Esophagus (tissue), 2 donors: Measurements from ENCODE around the gene FGF11. TPM values are rescaled to one million over a fixed set of nuclear protein-coding genes. Genes with fewer than 3 reads are reported as not detected.

Experiments used
- polyA plus RNA-seq, 2 donors: library from polyadenylated mRNA; stranded (reverse); fragments of 200-250 nt; gene quantifications; one replicate each; pipeline ENCODE4 v1.2.3, GENCODE V29; 2013
- donor health status: healthy with polysubstance abuse.
- donor health status: Bipolar disorder and iron deficiency.

FGF11 gene
- polyA plus RNA-seq, 2 donors, result 5.6 to 16.5 TPM

Other genes with a start within 250 kb of the FGF11 start
- gene DLG4, start 219.7 kb upstream of the FGF11 start, polyA plus RNA-seq, result 10 to 100 TPM in 1 of 2 donors, 1 to 10 TPM in 1; 3.2 to 11.8 TPM
- gene ACADVL, start 219.6 kb upstream of the FGF11 start, polyA plus RNA-seq, result 100 to 1,000 TPM; 484 to 979 TPM
- 10 to 100 TPM; 20.8 to 32.2 TPM for gene DVL2, start 205.0 kb upstream of the FGF11 start, polyA plus RNA-seq
- gene PHF23, start 200.1 kb upstream of the FGF11 start, polyA plus RNA-seq, result 10 to 100 TPM; 22.4 to 29.6 TPM
- 100 to 1,000 TPM; 354 to 393 TPM for gene GABARAP, start 197.1 kb upstream of the FGF11 start, polyA plus RNA-seq
- 10 to 100 TPM; 42.4 to 58.5 TPM for gene CTDNEP1, start 187.8 kb upstream of the FGF11 start, polyA plus RNA-seq
- 10 to 100 TPM; 14.7 to 39.0 TPM for gene ELP5, start 187.3 kb upstream of the FGF11 start, polyA plus RNA-seq
- 100 to 1,000 TPM; 271 to 275 TPM for gene CLDN7, start 177.0 kb upstream of the FGF11 start, polyA plus RNA-seq
- 1 to 10 TPM; 5.4 to 7.6 TPM for gene SLC2A4, start 157.8 kb upstream of the FGF11 start, polyA plus RNA-seq
- 10 to 100 TPM in 1 of 2 donors, 1 to 10 TPM in 1; 2.8 to 13.0 TPM for gene YBX2, start 144.9 kb upstream of the FGF11 start, polyA plus RNA-seq
- gene EIF5A, start 131.9 kb upstream of the FGF11 start, polyA plus RNA-seq, result 100 to 1,000 TPM; 597 to 599 TPM
- gene GPS2, start 124.2 kb upstream of the FGF11 start, polyA plus RNA-seq, result 10 to 100 TPM; 54.5 to 56.5 TPM
- 10 to 100 TPM; 15.7 to 32.1 TPM for gene NEURL4, start 110.2 kb upstream of the FGF11 start, polyA plus RNA-seq
- gene ACAP1, start 103.0 kb upstream of the FGF11 start, polyA plus RNA-seq, result 1 to 10 TPM; 5.3 to 9.7 TPM
- 10 to 100 TPM; 39.3 to 75.9 TPM for gene KCTD11, start 87.3 kb upstream of the FGF11 start, polyA plus RNA-seq
- under 1 TPM in 1 of 2 donors, not detected in 1; 0.18 TPM for gene TMEM95, start 84.4 kb upstream of the FGF11 start, polyA plus RNA-seq
- gene TNK1, start 58.4 kb upstream of the FGF11 start, polyA plus RNA-seq, result 1 to 10 TPM; 6.1 to 9.3 TPM
- gene PLSCR3, start 45.0 kb upstream of the FGF11 start, polyA plus RNA-seq, result 10 to 100 TPM; 24.7 to 31.0 TPM
- gene TMEM256, start 35.4 kb upstream of the FGF11 start, polyA plus RNA-seq, result 100 to 1,000 TPM; 105 to 158 TPM
- gene NLGN2, start 31.7 kb upstream of the FGF11 start, polyA plus RNA-seq, result 1 to 10 TPM; 4.2 to 5.5 TPM
- not detected for gene SPEM1, start 19.2 kb upstream of the FGF11 start, polyA plus RNA-seq
- gene SPEM2, start 13.9 kb upstream of the FGF11 start, polyA plus RNA-seq, result not detected
- not detected for gene SPEM3, start 10.7 kb upstream of the FGF11 start, polyA plus RNA-seq
- gene TMEM102, start 4.1 kb upstream of the FGF11 start, polyA plus RNA-seq, result 1 to 10 TPM; 6.8 to 9.8 TPM
- 1 to 10 TPM; 7.0 to 7.4 TPM for gene CHRNB1, start 5.5 kb downstream of the FGF11 start, polyA plus RNA-seq
- 10 to 100 TPM; 15.5 to 19.1 TPM for gene ZBTB4, start 40.1 kb downstream of the FGF11 start, polyA plus RNA-seq
- under 1 TPM in 1 of 2 donors, not detected in 1; 0.01 TPM for gene SLC35G6, start 41.9 kb downstream of the FGF11 start, polyA plus RNA-seq
- 10 to 100 TPM; 33.8 to 56.6 TPM for gene POLR2A, start 44.9 kb downstream of the FGF11 start, polyA plus RNA-seq
- gene TNFSF12, start 109.5 kb downstream of the FGF11 start, polyA plus RNA-seq, result 10 to 100 TPM in 1 of 2 donors, 1 to 10 TPM in 1; 8.0 to 13.0 TPM
- gene TNFSF13, start 119.2 kb downstream of the FGF11 start, polyA plus RNA-seq, result 1 to 10 TPM; 5.4 to 5.6 TPM
- gene SENP3, start 122.4 kb downstream of the FGF11 start, polyA plus RNA-seq, result 10 to 100 TPM; 21.6 to 33.6 TPM
- gene CD68, start 140.1 kb downstream of the FGF11 start, polyA plus RNA-seq, result 10 to 100 TPM; 30.5 to 62.4 TPM
- gene MPDU1, start 144.3 kb downstream of the FGF11 start, polyA plus RNA-seq, result 10 to 100 TPM; 56.9 to 60.0 TPM
- gene SOX15, start 150.6 kb downstream of the FGF11 start, polyA plus RNA-seq, result 10 to 100 TPM; 73.3 to 94.3 TPM
- gene FXR2, start 175.4 kb downstream of the FGF11 start, polyA plus RNA-seq, result 10 to 100 TPM; 14.7 to 19.0 TPM
- 10 to 100 TPM; 54.0 to 61.2 TPM for gene SAT2, start 188.3 kb downstream of the FGF11 start, polyA plus RNA-seq
- gene SHBG, start 190.6 kb downstream of the FGF11 start, polyA plus RNA-seq, result under 1 TPM in 1 of 2 donors, not detected in 1; 0.14 TPM
- under 1 TPM; 0.24 to 0.51 TPM for gene ATP1B2, start 211.4 kb downstream of the FGF11 start, polyA plus RNA-seq
- 10 to 100 TPM; 20.5 to 22.3 TPM for gene TP53, start 248.0 kb downstream of the FGF11 start, polyA plus RNA-seq
- gene WRAP53, start 249.0 kb downstream of the FGF11 start, polyA plus RNA-seq, result 10 to 100 TPM in 1 of 2 donors, 1 to 10 TPM in 1; 5.5 to 13.3 TPM